Measurements from ENCODE around the gene SYT7. TPM values are rescaled to one million over a fixed set of nuclear protein-coding genes. Genes with fewer than 3 reads are reported as not detected.

The SYT7 gene
- total and polyA plus RNA-seq, 2 of the 8 experiments (the other 6 are each of a cell fraction or from before 2014, with no cell fraction given) = 9.6 to 10.5 TPM

DNA sequence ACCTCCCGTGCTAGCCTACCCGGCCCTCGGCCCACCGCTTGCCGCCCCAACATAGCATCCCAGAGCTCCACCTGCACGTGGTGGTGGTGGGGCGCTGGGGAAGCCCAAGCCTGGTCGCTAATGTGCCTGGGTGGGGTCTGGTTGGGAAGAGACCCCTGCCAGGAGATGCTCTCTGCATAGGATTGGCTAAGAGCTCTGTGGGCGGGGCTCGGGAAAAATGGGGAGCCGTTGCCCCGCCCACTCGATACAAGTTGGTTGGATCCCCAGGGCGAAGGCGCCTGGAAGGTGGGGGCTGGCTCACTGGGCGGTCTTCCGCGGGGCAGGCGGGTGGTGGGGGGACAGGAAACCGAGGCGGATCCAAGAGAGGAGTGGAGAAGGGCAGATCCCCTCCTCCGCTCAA is 64.7 kb downstream of the SYT7 start:
- WGBS, 2 experiments (ENCODE audit: extremely low coverage in 1 of 2, insufficient coverage in 1 of 2, insufficient read length in 1 of 2, insufficient replicate concordance in 2 of 2, low coverage in 1 of 2, low lambda C conversion rate in 2 of 2, missing lambda C conversion rate in 1 of 2) = 60% methylated on average over 15 of the region's 22 CpGs; no CpG with 5 or more reads in 1 of the 2 experiments

More for the DNA sequence above, 64.7 kb downstream of the SYT7 start:
- FAIRE-seq (no peak), DNase-seq (ENCODE audit: low read depth in 1 of 2, low spot score in 2 of 2) (peak in 1 of 2 experiments; percentile 82)
- no peaks in the 10 kb centered on the region for H3K36me3 ChIP-seq (ENCODE audit: control insufficient read depth in 2 of 4, insufficient read depth in 4 of 4, low read length in 3 of 4)
- H3K79me2 ChIP-seq (ENCODE audit: control insufficient read depth in 1 of 2, insufficient read depth in 2 of 2, low read length in 2 of 2) = no peaks in the 10 kb centered on the region
- no peaks in the 10 kb centered on the region for H3K23me2 ChIP-seq (ENCODE audit: low read depth, low read length)
- no peak overlapping the region for H3K9ac ChIP-seq (replicated peaks in 1 of 4; ENCODE audit: extremely low read depth in 1 of 4, low read depth in 3 of 4, low read length in 3 of 4)
- TF ChIP-seq POLR2A (IDR thresholded peaks at IDR 0.05; ENCODE audit: control extremely low read depth in 1 of 2, low read depth in 2 of 2, low read length in 2 of 2) (no peak), BRCA1 (IDR thresholded peaks at IDR 0.05; ENCODE audit: low read depth, low read length) (no peak), EGR1 (IDR thresholded peaks at IDR 0.05; ENCODE audit: borderline replicate concordance, low read depth, low read length) (no peak), SP2 (IDR thresholded peaks at IDR 0.05; ENCODE audit: low read length) (no peak), KDM1A (IDR thresholded peaks at IDR 0.05; ENCODE audit: borderline replicate concordance, low read length) (no peak), TAF7 (optimal IDR thresholded peaks at IDR 0.05; ENCODE audit: borderline replicate concordance, low read depth, low read length) (no peak), FOSL1 (IDR thresholded peaks at IDR 0.05; ENCODE audit: insufficient read depth, low read depth, low read length) (no peak)
- TF ChIP-seq, protein P1, sequence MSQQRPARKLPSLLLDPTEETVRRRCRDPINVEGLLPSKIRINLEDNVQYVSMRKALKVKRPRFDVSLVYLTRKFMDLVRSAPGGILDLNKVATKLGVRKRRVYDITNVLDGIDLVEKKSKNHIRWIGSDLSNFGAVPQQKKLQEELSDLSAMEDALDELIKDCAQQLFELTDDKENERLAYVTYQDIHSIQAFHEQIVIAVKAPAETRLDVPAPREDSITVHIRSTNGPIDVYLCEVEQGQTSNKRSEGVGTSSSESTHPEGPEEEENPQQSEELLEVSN (IDR thresholded peaks at IDR 0.05) = peak; percentile 54; the same call in 1 of the 2 replicates
- TF ChIP-seq, protein P2, sequence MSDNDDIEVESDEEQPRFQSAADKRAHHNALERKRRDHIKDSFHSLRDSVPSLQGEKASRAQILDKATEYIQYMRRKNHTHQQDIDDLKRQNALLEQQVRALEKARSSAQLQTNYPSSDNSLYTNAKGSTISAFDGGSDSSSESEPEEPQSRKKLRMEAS (IDR thresholded peaks at IDR 0.05) = peak; percentile 55
- H3K4me2 ChIP-seq (ENCODE audit: insufficient read depth in 1 of 2, low read depth in 2 of 2, low read length in 2 of 2) = peak overlapping the region in 1 of 2 experiments; percentile 26; a peak in 2 of 4 replicates
- H3K79me1 ChIP-seq (ENCODE audit: low read depth, low read length) = no peaks in the 10 kb centered on the region
- no peak overlapping the region; the same call in 1 of the 2 replicates for H4K8ac ChIP-seq (ENCODE audit: extremely low read depth, insufficient read depth, low read length)
- POLR2A ChIA-PET (ENCODE audit: partially characterized antibody) = interaction anchor here (0.8 to 2.6 kb wide), 3 partner anchors 35 to 67 kb away, joined by 3 to 12 read pairs (median 6); a partner anchor contains a TSS
- H3K23ac ChIP-seq (ENCODE audit: insufficient read length) = no peak overlapping the region
- H2BK5ac ChIP-seq (ENCODE audit: low read depth, low read length) = peak overlapping the region; percentile 44; the same call in 1 of the 2 replicates
- peaks cover 0 to under 1% (median under 1%) of the 10 kb centered on the region in 4 experiments; a peak in 2 of 7 replicates for H3K27me3 ChIP-seq (replicated peaks in 1 of 4; ENCODE audit: control insufficient read depth in 3 of 4, extremely low read depth in 1 of 4, insufficient read depth in 3 of 4, low read length in 3 of 4)
- H3K27ac ChIP-seq (ENCODE audit: low read depth, low read length) = no peak overlapping the region
- no peak overlapping the region for H2BK120ac ChIP-seq (replicated peaks; ENCODE audit: low read depth, low read length)
- no peak overlapping the region for H3K18ac ChIP-seq (ENCODE audit: extremely low read depth, low read length)
- no peak overlapping the region for H2BK12ac ChIP-seq (ENCODE audit: low read depth, low read length)
- no peak overlapping the region for H3K14ac ChIP-seq (ENCODE audit: insufficient read length)
- no peak overlapping the region for H2AK5ac ChIP-seq (ENCODE audit: low read depth, low read length)
- CTCF ChIA-PET (ENCODE audit: partially characterized antibody) = interaction anchor here (0.6 to 40.4 kb wide), 32 partner anchors 9 to 234 kb away, joined by 3 to 2106 read pairs (median 6); partner anchors contain the start of genes LRRC10B and TMEM138
- no peak overlapping the region for H4K5ac ChIP-seq (ENCODE audit: insufficient read length, low read depth, low read length)
- no peak overlapping the region for H2AFZ ChIP-seq (ENCODE audit: low read length)
- no peak overlapping the region for H3K56ac ChIP-seq (replicated peaks; ENCODE audit: insufficient read length, low read depth, low read length)
- H2BK15ac ChIP-seq (ENCODE audit: low read length) = no peak overlapping the region
- no peak overlapping the region; the same call in 1 of the 2 replicates for H2BK20ac ChIP-seq (ENCODE audit: low read length)
- H4K20me1 ChIP-seq (replicated peaks in 1 of 2; ENCODE audit: control insufficient read depth in 1 of 2, insufficient read depth in 2 of 2, low read length in 2 of 2) = peaks cover 0 to 2% of the 10 kb centered on the region in 2 experiments
- no peaks in the 10 kb centered on the region for H3K9me3 ChIP-seq (ENCODE audit: insufficient read depth in 2 of 2, low read depth in 1 of 2, low read length in 1 of 2)
- H3K4me3 ChIP-seq (ENCODE audit: extremely low read depth in 1 of 4, insufficient read depth in 2 of 4, low read depth in 3 of 4, low read length in 4 of 4) = peak overlapping the region in 1 of 4 experiments; percentile 39; a peak in 1 of 8 replicates
- H3K4ac ChIP-seq (replicated peaks; ENCODE audit: insufficient read length, low read depth, low read length) = no peak overlapping the region
- H3K4me1 ChIP-seq (replicated peaks in 1 of 4; ENCODE audit: control insufficient read depth in 3 of 4, insufficient read depth in 4 of 4, low read length in 3 of 4) = peaks cover 0 to 41% (median 27%) of the 10 kb centered on the region in 4 experiments; a peak in 6 of 7 replicates
- H4K91ac ChIP-seq (replicated peaks; ENCODE audit: insufficient read length, low read length) = no peak overlapping the region

All from H1 (cell line).